A673 (cell line): ENCODE data around the gene TAAR1.
"Not testable (repeated sequence)": the region's sequence is repeated elsewhere in the genome, so short reads cannot be mapped to it uniquely, and the experiment has no call there.

Source experiments
- CTCF ChIP-seq: fragments of 300-800, 200-600 bp; sonication (generic); conservative IDR thresholded peaks from 2 replicates; pipeline ENCODE4 v1.5.1; 2017; ENCODE audit warnings: low read depth, mild to moderate bottlenecking, antibody characterized with exemption, low read length, moderate library complexity, mixed read lengths
- EZH2 ChIP-seq: fragments of 200-600 bp; sonication (generic); IDR thresholded peaks from 2 replicates; pipeline ENCODE4 v1.6.1; 2017; ENCODE audit warnings: borderline replicate concordance, low read depth, mild to moderate bottlenecking, mixed read lengths, antibody characterized with exemption, low read length; ENCODE audit not compliant: poor library complexity, severe bottlenecking

GRCh38 chr6:132635288-132635687, 23.7 kb downstream of the TAAR1 start:
- TF ChIP-seq CTCF, EZH2: not testable (repeated sequence)
